IMR-90 (cell line): ENCODE results near the gene EXOSC9.

Source experiments
- CHD1 ChIP-seq: IDR thresholded peaks from 2 replicates; pipeline ENCODE4 v1.6.1; 2012; ENCODE audit warnings: low read depth, low read length, improper control_type of control experiment
- MAFK ChIP-seq: IDR thresholded peaks from 2 replicates; pipeline ENCODE4 v1.6.1; 2012; ENCODE audit warnings: low read depth, low read length, improper control_type of control experiment
- POLR2A ChIP-seq: IDR thresholded peaks from 2 replicates; pipeline ENCODE4 v1.6.1; 2012; ENCODE audit warnings: mild to moderate bottlenecking, low read depth, low read length
- RAD21 ChIP-seq: IDR thresholded peaks from 2 replicates; pipeline ENCODE4 v1.6.1; 2012; ENCODE audit warnings: low read length, improper control_type of control experiment
- RFX5 ChIP-seq: IDR thresholded peaks from 2 replicates; pipeline ENCODE4 v1.8.0; 2012; ENCODE audit warnings: low read depth, mild to moderate bottlenecking, low read length, moderate library complexity
- TF ChIP-seq, protein P1 (sequence below): conservative IDR thresholded peaks from 2 replicates; pipeline ENCODE4 v1.5.1; 2012; ENCODE audit warnings: mild to moderate bottlenecking, low read depth, low read length, improper control_type of control experiment
- TF ChIP-seq, protein P2 (sequence below): fragments of 150-350 bp; IDR thresholded peaks from 2 replicates; pipeline ENCODE4 v1.6.1; 2017; ENCODE audit warnings: mild to moderate bottlenecking, antibody characterized with exemption, low read length, low read depth

DNA sequence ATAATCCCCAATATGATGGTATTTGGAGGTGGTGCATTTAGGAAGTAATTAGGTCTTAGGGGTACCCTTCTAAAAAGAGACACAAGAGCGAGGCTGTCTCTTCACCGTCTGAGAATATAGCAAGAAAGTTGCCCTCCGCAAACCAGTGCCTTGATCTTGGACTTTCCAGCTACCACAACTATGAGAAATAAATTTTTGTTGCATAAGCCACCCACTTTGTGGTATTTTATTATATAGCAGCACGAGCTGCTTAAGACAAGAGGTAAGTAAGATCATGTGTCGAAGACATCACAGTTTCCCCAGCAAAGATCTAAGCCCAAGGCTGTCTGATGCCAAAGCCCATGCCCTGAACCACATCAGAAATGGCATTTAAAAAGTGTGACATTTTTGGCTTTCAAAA lies 9.6 kb upstream of the EXOSC9 start:
- TF ChIP-seq, protein P1, sequence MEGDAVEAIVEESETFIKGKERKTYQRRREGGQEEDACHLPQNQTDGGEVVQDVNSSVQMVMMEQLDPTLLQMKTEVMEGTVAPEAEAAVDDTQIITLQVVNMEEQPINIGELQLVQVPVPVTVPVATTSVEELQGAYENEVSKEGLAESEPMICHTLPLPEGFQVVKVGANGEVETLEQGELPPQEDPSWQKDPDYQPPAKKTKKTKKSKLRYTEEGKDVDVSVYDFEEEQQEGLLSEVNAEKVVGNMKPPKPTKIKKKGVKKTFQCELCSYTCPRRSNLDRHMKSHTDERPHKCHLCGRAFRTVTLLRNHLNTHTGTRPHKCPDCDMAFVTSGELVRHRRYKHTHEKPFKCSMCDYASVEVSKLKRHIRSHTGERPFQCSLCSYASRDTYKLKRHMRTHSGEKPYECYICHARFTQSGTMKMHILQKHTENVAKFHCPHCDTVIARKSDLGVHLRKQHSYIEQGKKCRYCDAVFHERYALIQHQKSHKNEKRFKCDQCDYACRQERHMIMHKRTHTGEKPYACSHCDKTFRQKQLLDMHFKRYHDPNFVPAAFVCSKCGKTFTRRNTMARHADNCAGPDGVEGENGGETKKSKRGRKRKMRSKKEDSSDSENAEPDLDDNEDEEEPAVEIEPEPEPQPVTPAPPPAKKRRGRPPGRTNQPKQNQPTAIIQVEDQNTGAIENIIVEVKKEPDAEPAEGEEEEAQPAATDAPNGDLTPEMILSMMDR: no peak
- TF ChIP-seq, protein P2, sequence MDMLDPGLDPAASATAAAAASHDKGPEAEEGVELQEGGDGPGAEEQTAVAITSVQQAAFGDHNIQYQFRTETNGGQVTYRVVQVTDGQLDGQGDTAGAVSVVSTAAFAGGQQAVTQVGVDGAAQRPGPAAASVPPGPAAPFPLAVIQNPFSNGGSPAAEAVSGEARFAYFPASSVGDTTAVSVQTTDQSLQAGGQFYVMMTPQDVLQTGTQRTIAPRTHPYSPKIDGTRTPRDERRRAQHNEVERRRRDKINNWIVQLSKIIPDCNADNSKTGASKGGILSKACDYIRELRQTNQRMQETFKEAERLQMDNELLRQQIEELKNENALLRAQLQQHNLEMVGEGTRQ: no peak
- no peak for TF ChIP-seq RAD21
- TF ChIP-seq CHD1: no peak
- TF ChIP-seq RFX5: no peak
- no peak for TF ChIP-seq POLR2A
- TF ChIP-seq MAFK: no peak
